Measurements from ENCODE around the gene TMEM212. TPM values are rescaled to one million over a fixed set of nuclear protein-coding genes. Genes with fewer than 3 reads are reported as not detected.

TMEM212 gene
- total and polyA plus RNA-seq, 2 of the 13 experiments (the other 11 are each of a cell fraction or from before 2014, with no cell fraction given) = not detected

DNA sequence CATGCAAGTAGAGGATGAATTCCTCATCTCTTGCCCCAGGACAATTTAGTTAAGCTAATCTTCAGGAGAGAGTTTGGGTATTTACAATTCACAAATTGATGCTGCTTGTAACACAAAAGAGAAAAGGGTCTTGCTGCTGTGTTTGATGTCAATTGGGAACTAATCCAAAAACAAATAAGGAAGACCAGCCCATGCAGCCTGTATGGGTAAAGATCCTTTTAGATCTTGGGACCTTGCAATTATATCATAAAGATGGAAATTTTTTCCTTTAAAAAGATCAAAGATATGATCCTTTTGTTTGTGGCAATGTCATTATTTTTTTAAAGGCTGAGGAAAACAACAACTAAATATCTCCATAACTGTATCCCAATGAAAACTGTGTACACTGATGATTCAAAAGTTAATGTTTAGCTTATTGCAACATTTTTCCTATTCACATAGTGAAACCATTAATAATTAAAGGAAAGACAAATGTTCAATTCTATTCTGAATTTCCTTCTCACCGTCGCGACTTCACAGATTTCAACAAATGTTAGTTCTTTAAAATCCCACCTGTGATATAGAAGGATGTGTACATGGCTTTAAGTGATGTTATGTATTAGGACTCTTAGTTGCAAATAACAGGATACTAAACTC, 40.2 kb downstream of the TMEM212 start (continued):
- TF ChIP-seq EED (CRISPR knock-in tag; IDR thresholded peaks at IDR 0.05) = no peak
- TF ChIP-seq, protein P1, sequence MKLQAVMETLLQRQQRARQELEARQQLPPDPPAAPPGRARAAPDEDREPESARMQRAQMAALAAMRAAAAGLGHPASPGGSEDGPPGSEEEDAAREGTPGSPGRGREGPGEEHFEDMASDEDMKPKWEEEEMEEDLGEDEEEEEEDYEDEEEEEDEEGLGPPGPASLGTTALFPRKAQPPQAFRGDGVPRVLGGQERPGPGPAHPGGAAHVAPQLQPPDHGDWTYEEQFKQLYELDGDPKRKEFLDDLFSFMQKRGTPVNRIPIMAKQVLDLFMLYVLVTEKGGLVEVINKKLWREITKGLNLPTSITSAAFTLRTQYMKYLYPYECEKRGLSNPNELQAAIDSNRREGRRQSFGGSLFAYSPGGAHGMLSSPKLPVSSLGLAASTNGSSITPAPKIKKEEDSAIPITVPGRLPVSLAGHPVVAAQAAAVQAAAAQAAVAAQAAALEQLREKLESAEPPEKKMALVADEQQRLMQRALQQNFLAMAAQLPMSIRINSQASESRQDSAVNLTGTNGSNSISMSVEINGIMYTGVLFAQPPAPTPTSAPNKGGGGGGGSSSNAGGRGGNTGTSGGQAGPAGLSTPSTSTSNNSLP (IDR thresholded peaks at IDR 0.05; ENCODE audit: low read depth, low read length) = peak; percentile 94
- TF ChIP-seq, protein P2, sequence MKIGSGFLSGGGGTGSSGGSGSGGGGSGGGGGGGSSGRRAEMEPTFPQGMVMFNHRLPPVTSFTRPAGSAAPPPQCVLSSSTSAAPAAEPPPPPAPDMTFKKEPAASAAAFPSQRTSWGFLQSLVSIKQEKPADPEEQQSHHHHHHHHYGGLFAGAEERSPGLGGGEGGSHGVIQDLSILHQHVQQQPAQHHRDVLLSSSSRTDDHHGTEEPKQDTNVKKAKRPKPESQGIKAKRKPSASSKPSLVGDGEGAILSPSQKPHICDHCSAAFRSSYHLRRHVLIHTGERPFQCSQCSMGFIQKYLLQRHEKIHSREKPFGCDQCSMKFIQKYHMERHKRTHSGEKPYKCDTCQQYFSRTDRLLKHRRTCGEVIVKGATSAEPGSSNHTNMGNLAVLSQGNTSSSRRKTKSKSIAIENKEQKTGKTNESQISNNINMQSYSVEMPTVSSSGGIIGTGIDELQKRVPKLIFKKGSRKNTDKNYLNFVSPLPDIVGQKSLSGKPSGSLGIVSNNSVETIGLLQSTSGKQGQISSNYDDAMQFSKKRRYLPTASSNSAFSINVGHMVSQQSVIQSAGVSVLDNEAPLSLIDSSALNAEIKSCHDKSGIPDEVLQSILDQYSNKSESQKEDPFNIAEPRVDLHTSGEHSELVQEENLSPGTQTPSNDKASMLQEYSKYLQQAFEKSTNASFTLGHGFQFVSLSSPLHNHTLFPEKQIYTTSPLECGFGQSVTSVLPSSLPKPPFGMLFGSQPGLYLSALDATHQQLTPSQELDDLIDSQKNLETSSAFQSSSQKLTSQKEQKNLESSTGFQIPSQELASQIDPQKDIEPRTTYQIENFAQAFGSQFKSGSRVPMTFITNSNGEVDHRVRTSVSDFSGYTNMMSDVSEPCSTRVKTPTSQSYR (CRISPR knock-in tag; IDR thresholded peaks at IDR 0.05; ENCODE audit: borderline replicate concordance) = peak; percentile 41; the same call in 1 of the 2 replicates
- TF ChIP-seq JUNB (CRISPR knock-in tag; IDR thresholded peaks at IDR 0.05; ENCODE audit: borderline replicate concordance) = no peak
- peak; percentile 98 for TF ChIP-seq FOXA3 (CRISPR knock-in tag; IDR thresholded peaks at IDR 0.05)
- 0 out of 2 replicates have a peak, but pooled peaks have one; percentile 51 for TF ChIP-seq BRD4 (CRISPR knock-in tag; IDR thresholded peaks at IDR 0.05)
- TF ChIP-seq, protein P3, sequence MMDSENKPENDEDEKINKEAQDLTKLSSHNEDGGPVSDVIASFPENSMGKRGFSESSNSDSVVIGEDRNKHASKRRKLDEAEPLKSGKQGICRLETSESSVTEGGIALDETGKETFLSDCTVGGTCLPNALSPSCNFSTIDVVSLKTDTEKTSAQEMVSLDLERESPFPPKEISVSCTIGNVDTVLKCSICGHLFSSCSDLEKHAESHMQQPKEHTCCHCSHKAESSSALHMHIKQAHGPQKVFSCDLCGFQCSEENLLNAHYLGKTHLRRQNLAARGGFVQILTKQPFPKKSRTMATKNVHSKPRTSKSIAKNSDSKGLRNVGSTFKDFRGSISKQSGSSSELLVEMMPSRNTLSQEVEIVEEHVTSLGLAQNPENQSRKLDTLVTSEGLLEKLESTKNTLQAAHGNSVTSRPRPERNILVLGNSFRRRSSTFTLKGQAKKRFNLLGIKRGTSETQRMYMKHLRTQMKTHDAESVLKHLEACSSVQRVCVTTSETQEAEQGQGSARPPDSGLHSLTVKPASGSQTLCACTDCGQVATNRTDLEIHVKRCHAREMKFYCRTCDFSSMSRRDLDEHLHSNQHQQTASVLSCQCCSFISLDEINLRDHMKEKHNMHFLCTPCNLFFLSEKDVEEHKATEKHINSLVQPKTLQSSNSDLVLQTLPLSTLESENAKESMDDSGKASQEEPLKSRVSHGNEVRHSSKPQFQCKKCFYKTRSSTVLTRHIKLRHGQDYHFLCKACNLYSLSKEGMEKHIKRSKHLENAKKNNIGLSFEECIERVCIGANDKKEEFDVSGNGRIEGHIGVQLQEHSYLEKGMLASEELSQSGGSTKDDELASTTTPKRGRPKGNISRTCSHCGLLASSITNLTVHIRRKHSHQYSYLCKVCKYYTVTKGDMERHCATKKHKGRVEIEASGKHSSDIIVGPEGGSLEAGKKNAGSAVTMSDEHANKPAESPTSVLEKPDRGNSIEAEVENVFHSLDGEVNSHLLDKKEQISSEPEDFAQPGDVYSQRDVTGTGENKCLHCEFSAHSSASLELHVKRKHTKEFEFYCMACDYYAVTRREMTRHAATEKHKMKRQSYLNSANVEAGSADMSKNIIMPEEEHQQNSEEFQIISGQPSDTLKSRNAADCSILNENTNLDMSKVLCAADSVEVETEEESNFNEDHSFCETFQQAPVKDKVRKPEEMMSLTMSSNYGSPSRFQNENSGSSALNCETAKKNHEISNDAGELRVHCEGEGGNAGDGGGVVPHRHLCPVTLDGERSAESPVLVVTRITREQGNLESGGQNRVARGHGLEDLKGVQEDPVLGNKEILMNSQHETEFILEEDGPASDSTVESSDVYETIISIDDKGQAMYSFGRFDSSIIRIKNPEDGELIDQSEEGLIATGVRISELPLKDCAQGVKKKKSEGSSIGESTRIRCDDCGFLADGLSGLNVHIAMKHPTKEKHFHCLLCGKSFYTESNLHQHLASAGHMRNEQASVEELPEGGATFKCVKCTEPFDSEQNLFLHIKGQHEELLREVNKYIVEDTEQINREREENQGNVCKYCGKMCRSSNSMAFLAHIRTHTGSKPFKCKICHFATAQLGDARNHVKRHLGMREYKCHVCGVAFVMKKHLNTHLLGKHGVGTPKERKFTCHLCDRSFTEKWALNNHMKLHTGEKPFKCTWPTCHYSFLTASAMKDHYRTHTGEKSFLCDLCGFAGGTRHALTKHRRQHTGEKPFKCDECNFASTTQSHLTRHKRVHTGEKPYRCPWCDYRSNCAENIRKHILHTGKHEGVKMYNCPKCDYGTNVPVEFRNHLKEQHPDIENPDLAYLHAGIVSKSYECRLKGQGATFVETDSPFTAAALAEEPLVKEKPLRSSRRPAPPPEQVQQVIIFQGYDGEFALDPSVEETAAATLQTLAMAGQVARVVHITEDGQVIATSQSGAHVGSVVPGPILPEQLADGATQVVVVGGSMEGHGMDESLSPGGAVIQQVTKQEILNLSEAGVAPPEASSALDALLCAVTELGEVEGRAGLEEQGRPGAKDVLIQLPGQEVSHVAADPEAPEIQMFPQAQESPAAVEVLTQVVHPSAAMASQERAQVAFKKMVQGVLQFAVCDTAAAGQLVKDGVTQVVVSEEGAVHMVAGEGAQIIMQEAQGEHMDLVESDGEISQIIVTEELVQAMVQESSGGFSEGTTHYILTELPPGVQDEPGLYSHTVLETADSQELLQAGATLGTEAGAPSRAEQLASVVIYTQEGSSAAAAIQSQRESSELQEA (CRISPR knock-in tag; IDR thresholded peaks at IDR 0.05; ENCODE audit: not compliant biosample characterization) = no peak
- TF ChIP-seq YY1 (IDR thresholded peaks at IDR 0.05; ENCODE audit: insufficient read depth, insufficient replicate concordance, low read depth, low read length) = no peak
- TF ChIP-seq, protein P4, sequence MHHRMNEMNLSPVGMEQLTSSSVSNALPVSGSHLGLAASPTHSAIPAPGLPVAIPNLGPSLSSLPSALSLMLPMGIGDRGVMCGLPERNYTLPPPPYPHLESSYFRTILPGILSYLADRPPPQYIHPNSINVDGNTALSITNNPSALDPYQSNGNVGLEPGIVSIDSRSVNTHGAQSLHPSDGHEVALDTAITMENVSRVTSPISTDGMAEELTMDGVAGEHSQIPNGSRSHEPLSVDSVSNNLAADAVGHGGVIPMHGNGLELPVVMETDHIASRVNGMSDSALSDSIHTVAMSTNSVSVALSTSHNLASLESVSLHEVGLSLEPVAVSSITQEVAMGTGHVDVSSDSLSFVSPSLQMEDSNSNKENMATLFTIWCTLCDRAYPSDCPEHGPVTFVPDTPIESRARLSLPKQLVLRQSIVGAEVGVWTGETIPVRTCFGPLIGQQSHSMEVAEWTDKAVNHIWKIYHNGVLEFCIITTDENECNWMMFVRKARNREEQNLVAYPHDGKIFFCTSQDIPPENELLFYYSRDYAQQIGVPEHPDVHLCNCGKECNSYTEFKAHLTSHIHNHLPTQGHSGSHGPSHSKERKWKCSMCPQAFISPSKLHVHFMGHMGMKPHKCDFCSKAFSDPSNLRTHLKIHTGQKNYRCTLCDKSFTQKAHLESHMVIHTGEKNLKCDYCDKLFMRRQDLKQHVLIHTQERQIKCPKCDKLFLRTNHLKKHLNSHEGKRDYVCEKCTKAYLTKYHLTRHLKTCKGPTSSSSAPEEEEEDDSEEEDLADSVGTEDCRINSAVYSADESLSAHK (CRISPR knock-in tag; IDR thresholded peaks at IDR 0.05; ENCODE audit: borderline replicate concordance) = no peak

Measured in HepG2 (cell line).